Neural crest cell (in vitro differentiated cells): ENCODE measurements around the gene C5orf24. TPM values are rescaled to one million over a fixed set of nuclear protein-coding genes. Genes with fewer than 3 reads are reported as not detected.
"Not testable (repeated sequence)": the region's sequence is repeated elsewhere in the genome, so short reads cannot be mapped to it uniquely, and the experiment has no call there.

Experiments used
- DNase-seq: peaks from one replicate; pipeline ENCODE4 v3.0.0; 2021; ENCODE audit warnings: low read depth, mixed read lengths, low spot score
- H3K27ac Mint-ChIP-seq: one replicate; pipeline ENCODE4 v1.8.0; 2021; ENCODE audit warnings: mild to moderate bottlenecking, mixed read lengths; ENCODE audit not compliant: unreplicated experiment
- H3K27me3 Mint-ChIP-seq: 2 replicates; pipeline ENCODE4 v1.8.0; 2021; ENCODE audit warnings: low read depth, mild to moderate bottlenecking, mixed read lengths
- H3K36me3 Mint-ChIP-seq: 2 replicates; pipeline ENCODE4 v1.8.0; 2021; ENCODE audit warnings: low read depth, mild to moderate bottlenecking, mixed read lengths
- H3K4me1 Mint-ChIP-seq: 2 replicates; pipeline ENCODE4 v1.8.0; 2021; ENCODE audit warnings: mixed read lengths
- H3K4me3 Mint-ChIP-seq: one replicate; pipeline ENCODE4 v1.8.0; 2021; ENCODE audit warnings: mild to moderate bottlenecking, mixed read lengths
- H3K9me3 Mint-ChIP-seq: 2 replicates; pipeline ENCODE4 v1.8.0; 2021; ENCODE audit warnings: mixed read lengths
- CTCF ChIP-seq: fragments of 200-600 bp; sonication (generic); conservative IDR thresholded peaks from 2 replicates; pipeline ENCODE4 v1.5.0; 2021; ENCODE audit warnings: antibody characterized with exemption, mild to moderate bottlenecking
- total RNA-seq: library from RNA; stranded (reverse); gene quantifications from 2 replicates; pipeline ENCODE4 v1.2.1, GENCODE V29; 2021

Gene C5orf24
- total RNA-seq, 1 donor from 2014 or later: 57.4 TPM

GRCh38 chr5:134877159-134877558, 31.4 kb downstream of the C5orf24 start:
- Mint-ChIP-seq H3K9me3 (no peaks in the 10 kb centered on the region), H3K27me3 (no peaks in the 10 kb centered on the region), H3K4me1 (peaks cover 29% of the 10 kb centered on the region), H3K27ac (no peak overlapping the region), H3K36me3 (peaks cover 8% of the 10 kb centered on the region), H3K4me3 (peak overlapping the region; percentile 27)
- TF ChIP-seq CTCF: no peak
- no peak for DNase-seq

GRCh38 chr5:134878403-134878802, 32.6 kb downstream of the C5orf24 start:
- no peaks in the 10 kb centered on the region for H3K27me3 Mint-ChIP-seq
- H3K36me3 Mint-ChIP-seq: peaks cover 8% of the 10 kb centered on the region
- peak overlapping the region; percentile 64 for H3K4me3 Mint-ChIP-seq
- no peak for TF ChIP-seq CTCF
- no peaks in the 10 kb centered on the region for H3K9me3 Mint-ChIP-seq
- peaks cover 29% of the 10 kb centered on the region for H3K4me1 Mint-ChIP-seq
- H3K27ac Mint-ChIP-seq: no peak overlapping the region
- DNase-seq: no peak

- H3K27ac Mint-ChIP-seq: no peak overlapping the region
- H3K4me1 Mint-ChIP-seq: peaks cover 29% of the 10 kb centered on the region
- peaks cover 8% of the 10 kb centered on the region for H3K36me3 Mint-ChIP-seq
- DNase-seq: no peak
- peak overlapping the region; percentile 56 for H3K4me3 Mint-ChIP-seq
- no peaks in the 10 kb centered on the region for H3K9me3 Mint-ChIP-seq
- no peak for TF ChIP-seq CTCF
- no peaks in the 10 kb centered on the region for H3K27me3 Mint-ChIP-seq
Measured at GRCh38 chr5:134879456-134879855, 33.7 kb downstream of the C5orf24 start.

- H3K9me3 Mint-ChIP-seq, DNase-seq, H3K36me3 Mint-ChIP-seq, H3K27ac Mint-ChIP-seq, H3K27me3 Mint-ChIP-seq, H3K4me3 Mint-ChIP-seq: not testable (repeated sequence)
- peaks cover 19% of the 10 kb centered on the region for H3K4me1 Mint-ChIP-seq
Measured at GRCh38 chr5:134880937-134881336, 35.2 kb downstream of the C5orf24 start.

- DNase-seq, H3K27ac Mint-ChIP-seq, H3K27me3 Mint-ChIP-seq, H3K36me3 Mint-ChIP-seq, H3K9me3 Mint-ChIP-seq, H3K4me3 Mint-ChIP-seq: not testable (repeated sequence)
- H3K4me1 Mint-ChIP-seq: peaks cover 12% of the 10 kb centered on the region
Measured at GRCh38 chr5:134881711-134882110, 35.9 kb downstream of the C5orf24 start.

- no peak overlapping the region for H3K4me3 Mint-ChIP-seq
- H3K4me1 Mint-ChIP-seq: no peaks in the 10 kb centered on the region
- no peak for DNase-seq
- TF ChIP-seq CTCF: no peak
- no peaks in the 10 kb centered on the region for H3K27me3 Mint-ChIP-seq
- no peak overlapping the region for H3K27ac Mint-ChIP-seq
- H3K36me3 Mint-ChIP-seq: peaks cover 17% of the 10 kb centered on the region
- peaks cover 4% of the 10 kb centered on the region for H3K9me3 Mint-ChIP-seq
Measured at GRCh38 chr5:134887593-134888159, 41.9 kb downstream of the C5orf24 start.
